Neural crest cell (in vitro differentiated cells): ENCODE measurements around the gene POU6F1. TPM values are rescaled to one million over a fixed set of nuclear protein-coding genes. Genes with fewer than 3 reads are reported as not detected.

Experiments
- DNase-seq: peaks from one replicate; pipeline ENCODE4 v3.0.0; 2021; ENCODE audit warnings: low read depth, mixed read lengths, low spot score
- H3K27ac Mint-ChIP-seq: one replicate; pipeline ENCODE4 v1.8.0; 2021; ENCODE audit warnings: mild to moderate bottlenecking, mixed read lengths; ENCODE audit not compliant: unreplicated experiment
- H3K27me3 Mint-ChIP-seq: 2 replicates; pipeline ENCODE4 v1.8.0; 2021; ENCODE audit warnings: low read depth, mild to moderate bottlenecking, mixed read lengths
- H3K36me3 Mint-ChIP-seq: 2 replicates; pipeline ENCODE4 v1.8.0; 2021; ENCODE audit warnings: low read depth, mild to moderate bottlenecking, mixed read lengths
- H3K4me1 Mint-ChIP-seq: 2 replicates; pipeline ENCODE4 v1.8.0; 2021; ENCODE audit warnings: mixed read lengths
- H3K4me3 Mint-ChIP-seq: one replicate; pipeline ENCODE4 v1.8.0; 2021; ENCODE audit warnings: mild to moderate bottlenecking, mixed read lengths
- H3K9me3 Mint-ChIP-seq: 2 replicates; pipeline ENCODE4 v1.8.0; 2021; ENCODE audit warnings: mixed read lengths
- CTCF ChIP-seq: fragments of 200-600 bp; sonication (generic); conservative IDR thresholded peaks from 2 replicates; pipeline ENCODE4 v1.5.0; 2021; ENCODE audit warnings: antibody characterized with exemption, mild to moderate bottlenecking
- total RNA-seq: library from RNA; stranded (reverse); gene quantifications from 2 replicates; pipeline ENCODE4 v1.2.1, GENCODE V29; 2021

Gene POU6F1
- total RNA-seq, 1 donor from 2014 or later = 7.7 TPM

- no peak for TF ChIP-seq CTCF
- Mint-ChIP-seq H3K36me3 (no peaks in the 10 kb centered on the region), H3K27ac (peak overlapping the region; percentile 62), H3K9me3 (no peaks in the 10 kb centered on the region), H3K4me1 (peaks cover 8% of the 10 kb centered on the region), H3K4me3 (no peak overlapping the region), H3K27me3 (no peaks in the 10 kb centered on the region)
- DNase-seq = no peak
These were observed 29.4 kb downstream of the POU6F1 start for GRCh38 chr12:51188359-51189051.

- Mint-ChIP-seq H3K36me3 (no peaks in the 10 kb centered on the region), H3K4me3 (no peak overlapping the region), H3K27me3 (no peaks in the 10 kb centered on the region), H3K9me3 (no peaks in the 10 kb centered on the region), H3K4me1 (peaks cover 8% of the 10 kb centered on the region), H3K27ac (no peak overlapping the region)
- no peak for DNase-seq
- TF ChIP-seq CTCF = no peak
These were observed 30.4 kb downstream of the POU6F1 start for GRCh38 chr12:51187370-51187987.

GRCh38 chr12:51186465-51187085, 31.3 kb downstream of the POU6F1 start:
- TF ChIP-seq CTCF = no peak
- no peaks in the 10 kb centered on the region for H3K27me3 Mint-ChIP-seq
- no peak overlapping the region for H3K4me3 Mint-ChIP-seq
- no peaks in the 10 kb centered on the region for H3K9me3 Mint-ChIP-seq
- DNase-seq = no peak
- no peak overlapping the region for H3K27ac Mint-ChIP-seq
- peaks cover 8% of the 10 kb centered on the region for H3K4me1 Mint-ChIP-seq
- no peaks in the 10 kb centered on the region for H3K36me3 Mint-ChIP-seq

- H3K27ac Mint-ChIP-seq = no peak overlapping the region
- H3K36me3 Mint-ChIP-seq = no peaks in the 10 kb centered on the region
- no peak overlapping the region for H3K4me3 Mint-ChIP-seq
- no peak for DNase-seq
- peaks cover 3% of the 10 kb centered on the region for H3K4me1 Mint-ChIP-seq
- H3K27me3 Mint-ChIP-seq = no peaks in the 10 kb centered on the region
- H3K9me3 Mint-ChIP-seq = no peaks in the 10 kb centered on the region
- no peak for TF ChIP-seq CTCF
These were observed 32.6 kb downstream of the POU6F1 start for GRCh38 chr12:51185171-51185717.

- Mint-ChIP-seq H3K4me1 (no peaks in the 10 kb centered on the region), H3K9me3 (no peaks in the 10 kb centered on the region), H3K27me3 (no peaks in the 10 kb centered on the region), H3K4me3 (no peak overlapping the region), H3K27ac (no peak overlapping the region), H3K36me3 (no peaks in the 10 kb centered on the region)
- TF ChIP-seq CTCF = no peak
- no peak for DNase-seq
These were observed 34.0 kb downstream of the POU6F1 start for GRCh38 chr12:51183816-51184215.
